ENCODE data around the gene ESYT2. TPM values are rescaled to one million over a fixed set of nuclear protein-coding genes. Genes with fewer than 3 reads are reported as not detected.

ESYT2 gene
- total and polyA plus RNA-seq, 2 donors (not counting 1 experiment from before 2014, with no cell fraction given) = 66.0 to 93.0 TPM

GRCh38 chr7:158861936-158862704 lies 32.8 kb upstream of the ESYT2 start:
- TF ChIP-seq CTCF (conservative IDR thresholded peaks at IDR 0.05 in 1 of 2, IDR thresholded peaks at IDR 0.05 in 1 of 2; ENCODE audit: low read depth in 1 of 2, low read length in 2 of 2) (peak in 1 of 2 donors; percentile 1), EZH2 (IDR thresholded peaks at IDR 0.05; ENCODE audit: low read length, missing control alignments) (no peak)
- no peaks in the 10 kb centered on the region for H3K9me3 ChIP-seq (ENCODE audit: control insufficient read depth, insufficient read depth, low read depth, low read length)
- H3K79me2 ChIP-seq (ENCODE audit: control insufficient read depth, insufficient read depth, low read length) = peaks cover 5% of the 10 kb centered on the region
- no peak overlapping the region for H3K9ac ChIP-seq (ENCODE audit: insufficient read depth, low read length)
- H3K36me3 ChIP-seq (ENCODE audit: control insufficient read depth, insufficient read depth, low read length) = no peaks in the 10 kb centered on the region
- no peak overlapping the region for H2AFZ ChIP-seq (ENCODE audit: low read length)
- no peak overlapping the region for H3K27ac ChIP-seq (ENCODE audit: insufficient read depth, low read length)
- peaks cover 7% of the 10 kb centered on the region for H3K4me1 ChIP-seq (ENCODE audit: control insufficient read depth, extremely low read depth, insufficient read depth, low read length)
- H4K20me1 ChIP-seq (ENCODE audit: control insufficient read depth, extremely low read depth, insufficient read depth, low read length) = no peaks in the 10 kb centered on the region
- H3K27me3 ChIP-seq (ENCODE audit: control insufficient read depth, insufficient read depth, low read length) = no peaks in the 10 kb centered on the region
- no peak for DNase-seq (ENCODE audit: low read depth in 2 of 2)
- no peak overlapping the region for H3K4me2 ChIP-seq (ENCODE audit: extremely low read depth, insufficient read depth, low read length)
- no peak overlapping the region for H3K4me3 ChIP-seq (replicated peaks in 1 of 4; ENCODE audit: control extremely low read depth in 1 of 4, insufficient read depth in 1 of 4, low read depth in 3 of 4, low read length in 4 of 4)

- Histone ChIP-seq H3K36me3 (ENCODE audit: control insufficient read depth, insufficient read depth, low read length) (no peaks in the 10 kb centered on the region), H3K4me2 (ENCODE audit: extremely low read depth, insufficient read depth, low read length) (no peak overlapping the region), H3K9me3 (ENCODE audit: control insufficient read depth, insufficient read depth, low read depth, low read length) (no peaks in the 10 kb centered on the region), H3K4me3 (replicated peaks in 1 of 4; ENCODE audit: control extremely low read depth in 1 of 4, insufficient read depth in 1 of 4, low read depth in 3 of 4, low read length in 4 of 4) (no peak overlapping the region), H3K27me3 (ENCODE audit: control insufficient read depth, insufficient read depth, low read length) (no peaks in the 10 kb centered on the region), H2AFZ (ENCODE audit: low read length) (no peak overlapping the region), H4K20me1 (ENCODE audit: control insufficient read depth, extremely low read depth, insufficient read depth, low read length) (no peaks in the 10 kb centered on the region), H3K27ac (ENCODE audit: insufficient read depth, low read length) (no peak overlapping the region), H3K4me1 (ENCODE audit: control insufficient read depth, extremely low read depth, insufficient read depth, low read length) (peaks cover 7% of the 10 kb centered on the region), H3K79me2 (ENCODE audit: control insufficient read depth, insufficient read depth, low read length) (peaks cover 6% of the 10 kb centered on the region), H3K9ac (ENCODE audit: insufficient read depth, low read length) (no peak overlapping the region)
- TF ChIP-seq CTCF (conservative IDR thresholded peaks at IDR 0.05 in 1 of 2, IDR thresholded peaks at IDR 0.05 in 1 of 2; ENCODE audit: low read depth in 1 of 2, low read length in 2 of 2) (no peak), EZH2 (IDR thresholded peaks at IDR 0.05; ENCODE audit: low read length, missing control alignments) (no peak)
- no peak for DNase-seq (ENCODE audit: low read depth in 2 of 2)
These were observed 31.9 kb upstream of the ESYT2 start for GRCh38 chr7:158861004-158861787.

GRCh38 chr7:158860394-158860793 lies 31.1 kb upstream of the ESYT2 start:
- DNase-seq (ENCODE audit: low read depth in 2 of 2) = no peak
- Histone ChIP-seq H3K9me3 (ENCODE audit: control insufficient read depth, insufficient read depth, low read depth, low read length) (no peaks in the 10 kb centered on the region), H4K20me1 (ENCODE audit: control insufficient read depth, extremely low read depth, insufficient read depth, low read length) (no peaks in the 10 kb centered on the region), H2AFZ (ENCODE audit: low read length) (no peak overlapping the region), H3K9ac (ENCODE audit: insufficient read depth, low read length) (no peak overlapping the region), H3K4me3 (replicated peaks in 1 of 4; ENCODE audit: control extremely low read depth in 1 of 4, insufficient read depth in 1 of 4, low read depth in 3 of 4, low read length in 4 of 4) (no peak overlapping the region), H3K27ac (ENCODE audit: insufficient read depth, low read length) (no peak overlapping the region), H3K4me2 (ENCODE audit: extremely low read depth, insufficient read depth, low read length) (no peak overlapping the region), H3K27me3 (ENCODE audit: control insufficient read depth, insufficient read depth, low read length) (no peaks in the 10 kb centered on the region), H3K79me2 (ENCODE audit: control insufficient read depth, insufficient read depth, low read length) (peaks cover 4% of the 10 kb centered on the region), H3K36me3 (ENCODE audit: control insufficient read depth, insufficient read depth, low read length) (no peaks in the 10 kb centered on the region), H3K4me1 (ENCODE audit: control insufficient read depth, extremely low read depth, insufficient read depth, low read length) (peaks cover 7% of the 10 kb centered on the region)
- TF ChIP-seq EZH2 (IDR thresholded peaks at IDR 0.05; ENCODE audit: low read length, missing control alignments) (no peak), CTCF (conservative IDR thresholded peaks at IDR 0.05 in 1 of 2, IDR thresholded peaks at IDR 0.05 in 1 of 2; ENCODE audit: low read depth in 1 of 2, low read length in 2 of 2) (no peak)

All from fibroblast of lung (primary cell).